GM11168 (cell line): ENCODE data around the gene TENT5A.
"Not testable (repeated sequence)": the region's sequence is repeated elsewhere in the genome, so short reads cannot be mapped to it uniquely, and the experiment has no call there.

Source experiments
- in situ Hi-C: fragments of 300-500 bp; cut with MboI; formaldehyde crosslinking; loops from one replicate; pipeline ENCODE4 v1.12.0; 2022; ENCODE audit warnings: low sequenced_read_pairs; ENCODE audit not compliant: unreplicated experiment

Gene TENT5A

DNA sequence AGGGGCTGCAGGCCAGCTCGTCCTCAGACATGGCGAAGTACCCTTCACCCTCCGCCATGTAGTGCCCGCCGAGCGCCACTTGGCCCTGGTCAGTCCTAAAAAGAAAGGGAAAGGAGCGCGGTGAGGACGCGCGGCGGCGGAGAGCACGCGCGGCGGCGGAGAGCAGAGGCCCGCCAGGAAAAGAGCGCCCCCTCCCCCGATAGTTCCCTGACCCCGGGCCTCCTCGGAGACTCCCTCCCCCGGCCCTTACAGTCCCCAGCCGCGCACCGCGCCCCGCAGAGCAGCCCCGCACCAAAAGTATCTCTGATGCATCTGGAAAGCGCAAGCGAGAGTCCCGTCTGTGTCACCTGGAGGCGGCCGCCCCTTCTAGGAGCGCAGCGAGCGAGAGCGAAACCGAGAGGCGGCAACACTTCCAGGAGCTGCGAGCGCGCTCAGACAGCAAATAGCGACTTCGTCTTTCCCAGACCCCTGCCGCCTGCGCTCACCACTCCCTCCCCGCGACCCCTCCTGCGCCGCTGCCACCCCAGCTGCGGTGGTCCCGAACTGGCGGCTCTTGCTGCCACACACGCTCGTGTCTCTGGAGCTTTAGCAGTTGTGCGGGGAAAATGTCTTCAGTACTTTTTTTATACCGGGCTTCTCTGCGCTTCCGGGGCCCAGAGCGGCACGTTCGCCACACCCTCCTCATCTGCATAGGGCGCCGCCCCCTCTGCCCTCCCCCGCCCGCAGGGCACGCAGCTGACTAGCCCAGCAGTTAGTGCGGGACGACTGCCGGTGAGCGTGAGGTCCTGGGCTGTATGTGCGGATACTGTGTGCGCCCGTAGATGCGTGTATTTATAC is at the start of gene TENT5A:
TSS of gene TENT5A (minus strand) at position 598 of the 837 bp plus-strand sequence. CDS start at position 58, 540 bp downstream.
- in situ Hi-C loops, result no loop called here

- in situ Hi-C loops, result no loop called here
Measured at GRCh38 chr6:81801489-81801888, 49.0 kb upstream of the TENT5A start.

DNA sequence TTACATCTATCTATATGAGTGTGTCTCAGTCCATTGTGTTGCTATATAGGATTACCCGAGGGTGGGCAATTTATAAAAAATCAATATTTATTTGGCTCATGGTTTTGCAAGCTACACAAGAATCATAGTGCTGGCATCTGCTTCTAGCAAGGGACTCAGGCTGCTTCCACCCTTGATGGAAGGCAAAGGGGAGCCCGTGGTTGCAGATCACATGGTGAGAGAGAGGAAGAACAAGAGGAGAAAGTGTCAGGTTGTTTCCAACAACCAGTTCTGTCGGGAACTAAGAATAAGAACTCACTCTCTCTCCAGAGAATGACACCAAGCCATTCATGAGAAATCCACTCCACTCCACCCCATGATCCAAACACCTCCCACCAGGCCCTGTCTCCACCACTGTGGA is 48.2 kb upstream of the TENT5A start:
- in situ Hi-C loops, result no loop called here

DNA sequence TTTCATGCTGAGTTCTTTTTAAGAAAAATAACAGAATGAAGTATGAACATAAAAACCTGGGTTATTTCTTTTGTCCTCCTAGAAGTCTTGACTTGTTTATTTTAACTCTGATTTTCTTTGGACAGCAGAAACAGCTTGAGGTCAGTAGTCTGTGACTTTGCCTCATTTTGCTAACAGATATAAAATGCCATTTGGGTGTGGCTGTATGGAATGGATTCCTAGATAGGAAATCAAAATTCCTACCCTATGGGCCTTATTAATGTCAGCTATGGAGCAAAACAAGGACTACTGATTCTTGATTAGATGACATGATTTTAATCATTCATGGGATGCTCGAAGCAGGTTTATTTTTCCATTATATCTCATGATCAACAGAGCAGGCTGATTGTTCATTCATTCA is 46.8 kb upstream of the TENT5A start:
- in situ Hi-C loops, result no loop called here

DNA sequence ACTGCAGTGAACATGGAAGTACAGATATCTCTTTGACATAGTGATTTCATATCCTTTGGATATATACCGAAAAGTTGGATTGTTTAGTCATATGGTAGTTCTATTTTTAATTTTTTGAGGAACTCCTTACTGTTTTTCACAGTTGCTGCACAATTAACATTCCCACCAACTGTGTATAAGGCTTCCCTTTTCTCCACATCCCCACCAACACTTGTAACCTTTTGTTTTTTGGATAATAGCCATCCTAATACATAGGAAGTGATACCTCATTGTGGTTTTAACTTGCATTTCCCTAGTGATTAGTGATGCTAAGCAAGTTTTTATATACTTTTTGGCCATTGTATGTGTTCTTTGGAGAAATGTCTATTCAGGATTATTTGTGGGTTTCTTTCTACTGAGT is 45.1 kb upstream of the TENT5A start:
- in situ Hi-C loops, result no loop called here

DNA sequence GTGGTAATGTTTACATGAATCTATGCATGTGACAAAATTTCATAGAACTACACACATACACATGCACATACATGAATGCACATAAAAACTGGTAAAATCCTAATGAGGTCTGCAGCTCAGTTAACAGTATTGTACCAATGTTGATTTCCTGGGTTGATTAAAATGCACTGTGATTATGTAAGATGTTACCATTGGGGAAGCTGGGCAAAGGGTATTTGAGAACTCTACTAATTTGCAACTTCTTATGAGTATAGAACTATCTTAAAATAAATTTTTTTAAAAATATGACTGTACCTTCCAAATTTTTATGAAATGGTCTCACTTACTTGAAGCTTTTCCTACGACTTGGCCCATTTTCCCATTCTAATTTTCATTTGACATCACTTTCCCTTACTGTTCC is 43.4 kb upstream of the TENT5A start:
- in situ Hi-C loops, result no loop called here

DNA sequence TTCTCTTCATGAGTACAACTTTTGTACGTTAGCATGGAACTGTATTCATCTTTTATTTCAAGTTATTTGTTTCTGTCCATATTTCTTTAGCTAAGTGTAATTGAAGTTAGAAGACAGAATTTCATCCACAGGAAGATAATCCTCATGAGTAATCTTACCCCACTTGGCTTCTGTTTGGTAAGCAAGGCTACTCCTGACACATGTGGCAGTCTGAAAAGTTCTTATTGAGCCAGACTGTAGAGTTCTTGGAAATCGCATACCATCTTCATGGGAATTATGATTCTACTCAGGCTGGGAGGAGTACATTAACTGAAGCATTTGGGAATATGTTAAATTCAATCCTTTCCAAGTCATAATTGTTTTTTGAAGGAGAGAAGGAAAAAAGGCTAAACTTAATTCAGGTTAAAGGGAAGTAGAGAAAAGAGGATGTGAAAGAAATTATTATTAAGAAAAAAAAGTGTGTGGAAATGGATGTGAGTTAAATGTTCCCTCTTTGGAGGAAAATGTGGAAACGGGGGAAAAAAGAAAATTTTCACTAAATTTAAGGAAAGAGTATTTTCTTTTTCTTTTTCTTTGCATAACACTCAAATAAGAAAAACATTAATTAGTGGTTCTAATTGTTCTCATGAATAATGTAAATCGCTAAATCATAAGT is 41.5 kb upstream of the TENT5A start:
- in situ Hi-C loops, result no loop called here

DNA sequence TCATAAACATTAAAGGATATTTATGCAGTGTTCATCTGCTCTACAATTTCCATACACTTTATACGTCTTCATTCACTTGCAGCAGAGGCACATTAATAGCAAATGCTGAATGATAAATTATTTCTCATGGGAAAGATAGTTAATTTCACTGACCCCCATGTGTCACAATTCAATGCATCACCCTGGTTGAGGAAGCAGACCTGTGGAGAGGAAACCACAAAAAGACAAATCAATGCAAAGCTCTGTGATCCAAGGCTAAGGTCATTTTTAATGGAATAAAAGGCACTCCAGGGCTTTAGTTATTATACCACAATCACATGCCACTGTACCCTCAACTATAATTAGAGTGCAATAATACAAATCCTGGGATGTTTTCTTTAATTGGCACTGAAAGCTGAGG is 40.3 kb upstream of the TENT5A start:
- in situ Hi-C loops, result no loop called here

DNA sequence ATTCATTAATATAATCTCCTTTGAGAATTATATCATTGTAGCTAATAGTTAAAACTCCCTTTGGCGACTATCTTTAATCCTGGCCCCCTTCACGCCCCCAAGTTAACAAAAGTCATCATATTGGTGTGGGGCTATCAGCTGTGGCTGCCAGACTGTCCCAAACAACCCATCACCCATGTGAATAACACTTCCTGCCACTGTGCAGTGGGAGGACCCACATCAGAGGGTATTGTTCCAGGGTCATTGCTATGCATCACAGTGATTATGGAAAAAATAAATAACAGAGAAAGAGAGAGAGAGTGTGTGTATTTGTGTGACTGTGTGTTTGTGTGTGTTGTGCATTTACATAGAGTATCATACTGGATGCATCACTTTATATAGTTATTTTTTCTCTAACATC is 39.3 kb upstream of the TENT5A start:
- in situ Hi-C loops, result no loop called here

DNA sequence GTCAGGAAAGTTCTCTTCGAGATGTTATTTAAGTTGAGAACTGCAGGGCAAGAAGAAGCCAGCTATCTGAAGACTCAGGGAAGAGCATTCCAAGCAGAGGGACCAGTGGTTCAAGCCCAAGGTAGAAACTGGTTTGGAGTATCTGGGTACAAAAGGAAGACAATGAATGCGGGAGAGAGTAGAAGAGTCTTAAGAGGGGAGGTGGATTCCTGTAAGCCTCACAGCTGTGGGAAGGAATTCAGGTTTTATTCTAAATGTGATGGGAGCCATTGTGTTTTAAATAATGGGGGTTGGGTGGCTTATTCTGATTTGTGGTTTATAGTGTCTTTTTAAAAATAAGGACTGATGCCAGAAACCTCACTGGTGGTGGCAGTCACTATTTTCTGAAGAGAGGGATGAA is 37.6 kb upstream of the TENT5A start:
- in situ Hi-C loops, result no loop called here

GRCh38 chr6:81789291-81789690 is 36.8 kb upstream of the TENT5A start:
- in situ Hi-C loops, result no loop called here

GRCh38 chr6:81788748-81789147 is 36.3 kb upstream of the TENT5A start:
- in situ Hi-C loops, result no loop called here

DNA sequence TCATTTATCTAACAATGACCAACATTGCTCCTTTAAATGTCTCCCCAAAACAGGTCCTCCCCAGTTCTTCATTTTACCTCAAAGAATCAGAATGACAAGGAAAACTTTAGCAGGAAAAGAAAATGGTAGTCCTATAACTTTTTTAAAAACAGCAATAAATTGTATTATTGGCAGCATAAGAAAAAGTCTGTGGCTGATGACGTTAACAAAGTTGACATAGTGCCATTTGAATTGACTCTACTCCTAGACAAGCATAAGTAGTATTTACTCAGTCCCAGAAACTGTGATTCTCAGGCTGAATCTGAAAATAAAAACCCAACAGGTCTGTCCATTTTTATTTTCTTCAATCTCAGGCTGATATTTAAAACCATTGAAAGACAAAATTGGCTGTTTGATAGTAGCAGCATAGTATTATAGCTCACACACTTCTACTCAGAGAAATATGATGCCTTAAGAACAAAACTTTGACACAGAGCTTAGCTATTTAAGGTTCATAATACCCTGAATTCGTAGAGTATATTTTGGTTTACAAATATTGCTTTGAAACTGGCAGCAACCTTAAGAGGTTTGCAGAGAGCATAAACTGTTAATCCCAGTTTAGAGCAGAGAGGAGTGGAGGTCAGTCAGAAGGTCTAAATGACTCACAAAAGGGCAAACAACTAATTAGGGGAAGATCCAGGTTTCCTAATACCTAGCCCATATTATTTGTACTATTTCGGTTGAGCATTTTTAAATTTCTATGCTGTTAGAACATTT is 35.0 kb upstream of the TENT5A start:
- in situ Hi-C loops, result no loop called here

- in situ Hi-C loops, result no loop called here
Measured at GRCh38 chr6:81786150-81786549, 33.7 kb upstream of the TENT5A start.

DNA sequence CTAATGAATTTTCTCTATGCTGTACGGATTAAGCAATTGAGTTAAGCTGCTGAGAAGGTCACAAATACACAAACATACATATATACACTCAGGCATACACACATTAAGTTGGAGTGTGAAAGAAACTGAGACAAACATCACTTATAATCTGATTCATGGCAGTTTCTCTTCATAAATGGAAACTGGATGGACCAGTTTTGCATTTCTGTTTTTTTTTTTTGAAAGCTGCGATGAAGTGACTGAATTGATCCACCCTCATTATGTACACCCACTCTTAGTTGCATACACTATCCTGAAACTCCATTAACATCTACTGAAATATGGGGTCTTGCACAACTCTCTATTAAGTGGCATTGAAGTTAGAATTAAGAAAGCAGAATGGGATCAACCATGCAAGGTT is 32.9 kb upstream of the TENT5A start:
- in situ Hi-C loops, result no loop called here

- in situ Hi-C loops, result no loop called here
Measured at GRCh38 chr6:81783893-81784292, 31.4 kb upstream of the TENT5A start.

DNA sequence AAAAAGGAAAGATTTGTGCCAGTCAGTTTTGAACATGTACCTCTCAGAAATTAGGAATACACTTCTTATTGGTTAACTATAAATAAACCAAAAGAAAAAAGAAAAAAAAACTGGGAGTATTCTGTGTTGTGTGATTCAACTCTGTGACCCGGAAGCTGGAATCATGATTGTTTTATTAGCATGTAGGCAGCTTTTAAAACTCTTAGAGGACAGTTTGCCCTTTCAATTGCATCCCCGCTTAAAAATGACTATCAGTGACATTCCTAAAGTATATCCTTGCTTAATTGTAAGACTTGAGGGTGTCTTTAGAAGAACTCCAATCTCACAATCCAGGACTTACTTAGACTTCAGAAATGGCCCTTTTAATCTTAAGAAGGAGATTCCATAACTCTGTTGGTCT is 29.1 kb upstream of the TENT5A start:
- in situ Hi-C loops, result no loop called here

DNA sequence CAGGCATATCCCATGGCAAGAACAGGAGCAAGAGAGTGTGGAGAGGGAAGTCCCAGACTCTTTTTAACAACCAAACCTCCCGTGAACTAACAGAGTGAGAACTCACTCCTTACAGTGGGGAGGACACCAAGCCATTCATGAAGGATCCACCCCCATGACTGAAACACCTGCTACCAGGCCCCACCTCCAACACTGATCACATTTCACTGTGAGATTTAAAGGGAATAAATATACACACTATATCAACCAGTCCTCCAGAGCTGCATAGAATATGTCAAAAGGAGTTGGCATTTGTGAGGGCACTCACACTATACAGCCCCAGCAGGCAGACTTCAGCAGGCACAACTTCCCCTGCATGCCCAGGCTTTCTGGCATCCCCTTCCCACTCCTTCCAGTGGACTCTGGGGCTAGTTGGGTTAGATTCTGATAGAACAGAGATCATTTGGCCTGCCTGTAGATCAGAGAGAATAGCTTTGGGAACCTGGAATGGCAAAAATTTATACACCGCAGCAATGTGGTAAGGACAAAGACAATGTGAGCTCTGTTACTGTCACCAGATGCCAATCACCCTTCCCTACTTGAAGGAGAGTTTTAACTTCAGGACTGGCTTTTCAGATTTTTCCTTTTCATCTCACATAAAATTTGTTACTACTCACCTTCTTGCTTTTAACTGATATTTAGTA is 25.2 kb upstream of the TENT5A start:
- in situ Hi-C loops, result no loop called here

GRCh38 chr6:81776219-81776618 is 23.7 kb upstream of the TENT5A start:
- in situ Hi-C loops, result not testable (repeated sequence)

- in situ Hi-C loops, result no loop called here
Measured at GRCh38 chr6:81774542-81774941, 22.1 kb upstream of the TENT5A start.

GRCh38 chr6:81773887-81774286 is 21.4 kb upstream of the TENT5A start:
- in situ Hi-C loops, result no loop called here
